Immature natural killer cell (primary cell): ENCODE results near the gene CDC20. TPM values are rescaled to one million over a fixed set of nuclear protein-coding genes. Genes with fewer than 3 reads are reported as not detected.

Experiments
- DNase-seq, 3 donors: peaks; one replicate each; pipeline ENCODE4 v3.0.0; 2022; ENCODE audit warnings: mixed read lengths in 1 of 3
- H3K27ac Mint-ChIP-seq, 6 donors: one replicate each; pipeline ENCODE4 v1.8.0; 2020; ENCODE audit warnings: mixed read lengths in 6 of 6, mild to moderate bottlenecking in 5 of 6, inconsistent platforms in 4 of 6, moderate library complexity in 3 of 6
- H3K27me3 Mint-ChIP-seq, 3 donors: one replicate each; pipeline ENCODE4 v1.8.0; 2020 to 2021; ENCODE audit warnings: low read depth in 3 of 3, mild to moderate bottlenecking in 3 of 3, mixed read lengths in 3 of 3, moderate library complexity in 3 of 3, inconsistent platforms in 1 of 3
- H3K36me3 Mint-ChIP-seq, 3 donors: one replicate each; pipeline ENCODE4 v1.8.0; 2020; ENCODE audit warnings: mixed read lengths in 3 of 3, inconsistent platforms in 2 of 3, mild to moderate bottlenecking in 2 of 3
- H3K4me1 Mint-ChIP-seq, 2 donors: one replicate each; pipeline ENCODE4 v1.8.0; 2020; ENCODE audit warnings: inconsistent platforms in 2 of 2, mild to moderate bottlenecking in 2 of 2, mixed read lengths in 2 of 2, moderate library complexity in 1 of 2
- H3K4me3 Mint-ChIP-seq, 5 donors: one replicate each; pipeline ENCODE4 v1.8.0; 2020; ENCODE audit warnings: mild to moderate bottlenecking in 5 of 5, mixed read lengths in 5 of 5, inconsistent platforms in 3 of 5, moderate library complexity in 3 of 5
- H3K9me3 Mint-ChIP-seq, 6 donors: one replicate each; pipeline ENCODE4 v1.8.0; 2020; ENCODE audit warnings: mild to moderate bottlenecking in 6 of 6, mixed read lengths in 6 of 6, inconsistent platforms in 4 of 6, moderate library complexity in 3 of 6
- polyA plus RNA-seq, 3 donors: library from polyadenylated mRNA; unstranded; fragments of 300-500 nt; fragmentation: Illumina TruSeq; gene quantifications; one replicate each; pipeline ENCODE4 v1.2.3, GENCODE V29; 2021

Gene CDC20
- 1 to 10 TPM in 2 of 3 donors, under 1 TPM in 1; 0.69 to 4.0 (median 3.0) TPM for polyA plus RNA-seq

- Mint-ChIP-seq H3K9me3 (no peaks in the 10 kb centered on the region), H3K36me3 (peaks cover 5 to 16% (median 10%) of the 10 kb centered on the region in 3 donors), H3K27ac (peak within 1 kb of the TSS; percentile 80 to 93 (median 87)), H3K4me3 (peak within 1 kb of the TSS; percentile 90 to 95 (median 91)), H3K4me1 (peaks cover 18 to 29% of the 10 kb centered on the region in 2 donors), H3K27me3 (peaks cover 2 to 5% (median 2%) of the 10 kb centered on the region in 3 donors)
- peak; percentile 92 to 93 (median 93) for DNase-seq
These were observed at the start of gene CDC20 for GRCh38 chr1:43358746-43359693. Gene CDC20, plus strand, starts transcription at chr1:43358981. Its CDS starts 235 bp downstream, at chr1:43359216.

- Mint-ChIP-seq H3K27me3 (peaks cover 0 to 9% (median 1%) of the 10 kb centered on the region in 3 donors), H3K4me3 (no peak overlapping the region), H3K4me1 (no peaks in the 10 kb centered on the region), H3K36me3 (peaks cover 0 to 3% (median 0%) of the 10 kb centered on the region in 3 donors), H3K27ac (no peak overlapping the region), H3K9me3 (no peaks in the 10 kb centered on the region)
- DNase-seq, result no peak
These were observed 49.3 kb upstream of the CDC20 start for GRCh38 chr1:43309405-43310025.

GRCh38 chr1:43311521-43311920 lies 47.3 kb upstream of the CDC20 start:
- H3K27ac Mint-ChIP-seq, result no peak overlapping the region
- no peak for DNase-seq
- no peaks in the 10 kb centered on the region for H3K9me3 Mint-ChIP-seq
- peaks cover 0 to 8% (median 1%) of the 10 kb centered on the region in 3 donors for H3K27me3 Mint-ChIP-seq
- peaks cover 0 to 3% (median 0%) of the 10 kb centered on the region in 3 donors for H3K36me3 Mint-ChIP-seq
- no peaks in the 10 kb centered on the region for H3K4me1 Mint-ChIP-seq
- no peak overlapping the region for H3K4me3 Mint-ChIP-seq

- Mint-ChIP-seq H3K27ac (peak overlapping the region in 1 of 6 donors; percentile 35), H3K4me1 (no peaks in the 10 kb centered on the region), H3K4me3 (no peak overlapping the region), H3K9me3 (no peaks in the 10 kb centered on the region), H3K36me3 (peaks cover 0 to 3% (median 0%) of the 10 kb centered on the region in 3 donors), H3K27me3 (peaks cover 0 to 3% (median 1%) of the 10 kb centered on the region in 3 donors)
- DNase-seq, result no peak
These were observed 46.6 kb upstream of the CDC20 start for GRCh38 chr1:43312212-43312623.

- peaks cover 0 to 3% (median 1%) of the 10 kb centered on the region in 3 donors for H3K27me3 Mint-ChIP-seq
- no peak for DNase-seq
- H3K4me3 Mint-ChIP-seq, result no peak overlapping the region
- H3K4me1 Mint-ChIP-seq, result no peaks in the 10 kb centered on the region
- H3K36me3 Mint-ChIP-seq, result peaks cover 0 to 3% (median 0%) of the 10 kb centered on the region in 3 donors
- no peaks in the 10 kb centered on the region for H3K9me3 Mint-ChIP-seq
- H3K27ac Mint-ChIP-seq, result peak overlapping the region in 1 of 6 donors; percentile 35
These were observed 45.9 kb upstream of the CDC20 start for GRCh38 chr1:43312663-43313515.

- Mint-ChIP-seq H3K9me3 (no peaks in the 10 kb centered on the region), H3K27ac (peak overlapping the region in 1 of 6 donors; percentile 24), H3K27me3 (peaks cover 0 to 3% (median 1%) of the 10 kb centered on the region in 3 donors), H3K4me1 (no peaks in the 10 kb centered on the region), H3K4me3 (no peak overlapping the region), H3K36me3 (peaks cover 0 to 3% (median 0%) of the 10 kb centered on the region in 3 donors)
- DNase-seq, result no peak
These were observed 45.0 kb upstream of the CDC20 start for GRCh38 chr1:43313771-43314170.

GRCh38 chr1:43314233-43314632 lies 44.5 kb upstream of the CDC20 start:
- no peak overlapping the region for H3K4me3 Mint-ChIP-seq
- H3K9me3 Mint-ChIP-seq, result no peaks in the 10 kb centered on the region
- H3K27ac Mint-ChIP-seq, result no peak overlapping the region
- H3K27me3 Mint-ChIP-seq, result peaks cover 0 to 3% (median 1%) of the 10 kb centered on the region in 3 donors
- no peak for DNase-seq
- H3K4me1 Mint-ChIP-seq, result no peaks in the 10 kb centered on the region
- H3K36me3 Mint-ChIP-seq, result peaks cover 0 to 3% (median 0%) of the 10 kb centered on the region in 3 donors

GRCh38 chr1:43315481-43315880 lies 43.3 kb upstream of the CDC20 start:
- peak overlapping the region in 1 of 6 donors; percentile 40 for H3K27ac Mint-ChIP-seq
- no peaks in the 10 kb centered on the region for H3K4me1 Mint-ChIP-seq
- peaks cover 0 to 5% (median 1%) of the 10 kb centered on the region in 3 donors for H3K27me3 Mint-ChIP-seq

GRCh38 chr1:43315963-43316737 lies 42.6 kb upstream of the CDC20 start:
- no peak for DNase-seq
- Mint-ChIP-seq H3K4me1 (no peaks in the 10 kb centered on the region), H3K9me3 (no peaks in the 10 kb centered on the region), H3K36me3 (peaks cover 0 to 5% (median 0%) of the 10 kb centered on the region in 3 donors), H3K27me3 (peaks cover 0 to 5% (median 1%) of the 10 kb centered on the region in 3 donors), H3K4me3 (no peak overlapping the region), H3K27ac (no peak overlapping the region)

More at GRCh38 chr1:43315481-43315880, 43.3 kb upstream of the CDC20 start:
- DNase-seq, result no peak
- Mint-ChIP-seq H3K9me3 (no peaks in the 10 kb centered on the region), H3K4me3 (no peak overlapping the region), H3K36me3 (peaks cover 0 to 5% (median 0%) of the 10 kb centered on the region in 3 donors)

- no peak overlapping the region for H3K27ac Mint-ChIP-seq
- H3K27me3 Mint-ChIP-seq, result peaks cover 0 to 5% (median 1%) of the 10 kb centered on the region in 3 donors
- H3K9me3 Mint-ChIP-seq, result no peaks in the 10 kb centered on the region
- DNase-seq, result no peak
- peaks cover 0 to 5% (median 0%) of the 10 kb centered on the region in 3 donors for H3K36me3 Mint-ChIP-seq
- H3K4me1 Mint-ChIP-seq, result no peaks in the 10 kb centered on the region
- no peak overlapping the region for H3K4me3 Mint-ChIP-seq
These were observed 41.9 kb upstream of the CDC20 start for GRCh38 chr1:43316738-43317520.

GRCh38 chr1:43317817-43318471 lies 40.8 kb upstream of the CDC20 start:
- Mint-ChIP-seq H3K9me3 (no peaks in the 10 kb centered on the region), H3K4me3 (no peak overlapping the region), H3K27ac (no peak overlapping the region), H3K4me1 (no peaks in the 10 kb centered on the region), H3K36me3 (peaks cover 0 to 2% (median 0%) of the 10 kb centered on the region in 3 donors), H3K27me3 (peaks cover 0 to 5% (median 1%) of the 10 kb centered on the region in 3 donors)
- DNase-seq, result no peak
